Heart left ventricle (tissue), 13 donors: Measurements from ENCODE around the gene TOMM20L.

ENCODE experiments used
- CTCF ChIP-seq, 12 donors: fragments of 200-600 bp; sonication (generic) in 4 of 12; IDR thresholded peaks; one replicate each; pipeline versions ENCODE4 v1.5.0 to v1.8.0; 2018 to 2022; ENCODE audit warnings: antibody characterized with exemption in 12 of 12, mild to moderate bottlenecking in 5 of 12
- POLR2A ChIP-seq, 2 donors: fragments of 450-650 bp; IDR thresholded peaks; one replicate each; pipeline ENCODE4 v1.6.1; 2017; ENCODE audit warnings: antibody characterized with exemption in 2 of 2, mild to moderate bottlenecking in 2 of 2, moderate library complexity in 2 of 2
- donor health status: ischemic (EF 13 %, LVEDD 7.1; RV severe dilation, severe dysfunction).
- donor health status: DM: no; HTN: yes; CAD: no.
- donor health status: DM: no; HTN: no; CAD: no.
- donor health status: ischemic (EF 25% LVEDD 6.9; RV normal size, moderate dysfunction).
- donor health status: ischemic (EF 25% LVEDD 5.7; RV mildly dilated, moderate dysfunction).
- donor health status: ischemic (EF 35%, LVEDD 5.7; RV mildly dilated, moderate dysfunction).
- donor health status: nonischemic (EF 11% LVEDD 7.7; RV severe dilation, severe dysfunction).
- donor health status: DM: yes; HTN: yes; CAD: no.
- donor health status: PGD.
- donor health status: ischemic (EF 29% LVEDD 5.4; RV normal size, mild dysfunction).
- donor health status: nonischemic (EF 23%, LVEDD 6.1; RV moderate dilation, normal function).

- TF ChIP-seq CTCF (IDR thresholded peaks at IDR 0.05) (no peak), POLR2A (IDR thresholded peaks at IDR 0.05) (no peak)
Measured at GRCh38 chr14:58415636-58416547, 20.2 kb downstream of the TOMM20L start.
